IPS-20b (cell line): ENCODE results near the gene CRTC2.

ENCODE experiments used
- H3K27ac ChIP-seq: one replicate; pipeline ENCODE4 v1.5.1; 2013; ENCODE audit warnings: low read length
- H3K27me3 ChIP-seq: 2 replicates; pipeline ENCODE4 v1.6.1; 2013; ENCODE audit warnings: mild to moderate bottlenecking, low read length, inconsistent platforms; ENCODE audit not compliant: insufficient read depth
- H3K36me3 ChIP-seq: 2 replicates; pipeline ENCODE4 v1.6.1; 2013; ENCODE audit warnings: low read depth, mild to moderate bottlenecking, inconsistent platforms, low read length, moderate library complexity; ENCODE audit not compliant: insufficient read depth
- H3K4me1 ChIP-seq: 2 replicates; pipeline ENCODE4 v1.6.1; 2013; ENCODE audit warnings: mild to moderate bottlenecking, control low read depth, inconsistent platforms, low read length, moderate library complexity; ENCODE audit not compliant: insufficient read depth
- H3K4me3 ChIP-seq: 2 replicates; pipeline ENCODE4 v1.5.1; 2013; ENCODE audit warnings: mild to moderate bottlenecking, low read length, inconsistent platforms
- H3K9ac ChIP-seq: 2 replicates; pipeline ENCODE4 v1.6.1; 2013; ENCODE audit warnings: low read depth, mild to moderate bottlenecking, inconsistent platforms, low read length, moderate library complexity
- H3K9me3 ChIP-seq: 2 replicates; pipeline ENCODE4 v1.6.1; 2013; ENCODE audit warnings: mild to moderate bottlenecking, low read depth, low read length, inconsistent platforms; ENCODE audit not compliant: insufficient read depth

CRTC2 gene

GRCh38 chr1:153968408-153968807 lies 10.0 kb upstream of the CRTC2 start:
- Histone ChIP-seq H3K4me1 (peaks cover 8% of the 10 kb centered on the region; the same call in 1 of the 2 replicates), H3K27ac (peak overlapping the region; percentile 98), H3K9ac (peak overlapping the region; percentile 97), H3K36me3 (peaks cover 9% of the 10 kb centered on the region; the same call in 1 of the 2 replicates), H3K4me3 (peak overlapping the region; percentile 93), H3K9me3 (no peaks in the 10 kb centered on the region), H3K27me3 (no peaks in the 10 kb centered on the region)

DNA sequence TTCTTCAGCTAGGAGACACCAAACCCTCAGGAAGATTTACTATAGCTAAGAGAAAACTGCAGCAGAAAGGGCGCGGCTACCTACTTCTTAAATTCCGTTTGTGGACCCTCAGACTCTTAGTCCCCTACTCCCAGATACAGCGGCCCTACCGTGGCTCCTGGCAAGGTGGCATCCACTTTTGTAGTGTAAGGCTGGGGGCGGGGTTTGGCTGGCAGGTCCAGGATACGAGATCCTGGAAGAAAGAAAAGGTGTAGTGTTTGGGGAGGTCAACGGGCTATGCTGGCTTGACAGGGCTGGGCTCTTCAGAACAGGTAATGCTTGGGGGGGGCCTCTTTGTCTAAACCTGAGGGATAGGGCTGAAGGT lies 9.6 kb upstream of the CRTC2 start:
- Histone ChIP-seq H3K27me3 (no peaks in the 10 kb centered on the region), H3K9me3 (no peaks in the 10 kb centered on the region), H3K4me3 (peak overlapping the region; percentile 93), H3K9ac (peak overlapping the region; percentile 97), H3K36me3 (peaks cover 4% of the 10 kb centered on the region; the same call in 1 of the 2 replicates), H3K27ac (peak overlapping the region; percentile 98), H3K4me1 (peaks cover 8% of the 10 kb centered on the region; the same call in 1 of the 2 replicates)

DNA sequence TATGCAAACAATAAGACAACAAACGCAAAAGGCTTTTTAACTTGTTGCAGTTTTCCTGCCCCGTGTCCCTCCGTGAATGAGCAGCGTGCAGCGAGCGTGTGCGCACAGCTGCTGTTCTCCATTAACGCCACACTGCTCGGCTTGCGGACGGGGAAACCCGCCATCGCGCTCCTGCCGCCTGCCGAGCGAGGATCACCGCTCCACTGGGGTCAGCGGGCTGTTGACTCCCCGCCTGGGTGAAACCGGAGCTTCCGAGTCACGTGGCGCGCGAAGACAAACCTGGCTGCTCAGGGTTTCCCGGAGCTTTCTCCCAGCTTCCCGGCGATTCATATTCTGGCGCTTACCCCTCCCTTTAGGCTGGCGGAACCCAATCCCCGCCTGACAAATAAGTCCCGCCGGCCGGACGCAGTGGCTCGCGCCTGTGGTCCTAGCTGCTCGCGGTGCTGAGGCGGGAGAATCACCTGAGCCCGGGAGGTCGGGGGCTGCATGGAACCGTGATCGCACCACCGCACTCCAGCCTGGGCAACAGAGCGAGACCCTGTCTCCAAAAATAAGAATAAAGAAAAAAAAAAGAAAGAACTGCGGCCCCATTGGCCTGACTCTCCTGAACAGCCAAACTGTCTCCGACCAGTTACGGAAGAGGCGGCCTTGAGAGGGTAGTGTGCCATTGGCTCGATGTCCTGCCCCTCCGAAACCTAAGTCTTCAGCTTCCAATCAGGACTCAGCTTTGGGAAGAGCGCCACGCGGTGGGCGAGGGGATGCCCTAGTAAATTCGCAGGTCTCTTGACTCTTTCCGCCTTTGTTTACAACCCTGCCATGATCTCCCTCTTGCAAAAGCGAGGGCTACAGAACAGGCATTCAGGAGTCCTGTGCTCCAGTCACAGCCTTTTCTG lies 8.9 kb upstream of the CRTC2 start, which contains the start of gene CREB3L4:
TSS of gene CREB3L4 (plus strand) at position 796 of the 893 bp plus-strand sequence. CDS start 624 bp downstream, outside the sequence.
- H3K27ac ChIP-seq = peak within 1 kb of the TSS; percentile 98
- peaks cover 8% of the 10 kb centered on the region; the same call in 1 of the 2 replicates for H3K4me1 ChIP-seq

GRCh38 chr1:153963850-153964331 lies 5.5 kb upstream of the CRTC2 start:
- no peaks in the 10 kb centered on the region for H3K27me3 ChIP-seq
- H3K9ac ChIP-seq = peak overlapping the region; percentile 93
- H3K9me3 ChIP-seq = no peaks in the 10 kb centered on the region
- H3K4me1 ChIP-seq = peaks cover 19% of the 10 kb centered on the region; the same call in 1 of the 2 replicates
- peak overlapping the region; percentile 80 for H3K27ac ChIP-seq
- peaks cover 30% of the 10 kb centered on the region for H3K36me3 ChIP-seq
- H3K4me3 ChIP-seq = peak overlapping the region; percentile 90

More for the DNA sequence above, 8.9 kb upstream of the CRTC2 start, which contains the start of gene CREB3L4:
- no peaks in the 10 kb centered on the region for H3K36me3 ChIP-seq
- H3K4me3 ChIP-seq = peak within 1 kb of the TSS; percentile 93
- no peaks in the 10 kb centered on the region for H3K9me3 ChIP-seq
- peak within 1 kb of the TSS; percentile 97 for H3K9ac ChIP-seq
- H3K27me3 ChIP-seq = no peaks in the 10 kb centered on the region

DNA sequence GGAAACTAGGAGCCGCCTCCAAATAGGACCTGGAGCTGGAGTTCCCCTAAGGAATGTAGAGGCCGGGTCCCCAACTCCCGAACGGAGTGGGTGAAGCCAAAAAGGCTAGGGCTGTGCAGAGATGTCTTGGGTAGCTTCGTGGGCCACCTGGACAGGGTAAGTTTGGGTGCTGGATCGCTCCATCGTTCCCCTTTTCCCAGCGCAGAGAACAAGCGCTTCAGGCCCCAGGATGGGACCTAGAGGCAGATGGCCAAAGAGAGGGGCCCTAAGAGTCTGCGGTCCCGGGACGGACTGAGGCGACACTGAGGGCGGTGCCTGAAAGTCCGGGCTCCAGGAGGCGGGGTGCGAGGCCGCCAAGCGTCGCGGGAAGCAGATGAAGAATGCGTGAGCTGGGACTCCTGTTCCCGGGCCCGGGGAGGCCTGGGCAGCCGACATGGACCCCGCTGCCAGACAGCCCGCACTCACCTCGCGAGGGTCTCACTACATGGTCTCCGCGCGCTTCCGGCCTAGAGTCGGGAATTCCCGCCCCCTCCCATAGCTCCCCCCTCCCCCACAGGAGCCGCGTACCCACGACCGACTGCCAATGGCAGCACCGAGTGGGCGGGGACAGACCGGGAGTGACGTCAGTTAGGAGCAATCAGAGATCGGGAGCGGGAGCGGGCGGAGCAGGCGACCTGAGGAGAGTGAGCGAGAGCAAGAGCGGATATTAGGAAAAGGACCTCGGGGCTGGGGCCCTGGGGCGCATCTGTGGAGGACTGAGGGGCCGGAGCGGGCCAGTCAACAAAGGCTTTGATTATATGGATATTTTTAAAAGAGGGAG lies 4.8 kb upstream of the CRTC2 start, which contains the start of gene SLC39A1:
TSS of gene SLC39A1 (minus strand) at position 508 of the 820 bp plus-strand sequence. CDS start 822 bp downstream, outside the sequence.
- Histone ChIP-seq H3K27me3 (no peaks in the 10 kb centered on the region), H3K36me3 (peaks cover 30% of the 10 kb centered on the region), H3K4me3 (peak within 1 kb of the TSS; percentile 90), H3K9me3 (no peaks in the 10 kb centered on the region), H3K27ac (peak within 1 kb of the TSS; percentile 80), H3K9ac (peak within 1 kb of the TSS; percentile 98), H3K4me1 (peaks cover 21% of the 10 kb centered on the region; the same call in 1 of the 2 replicates)

- Histone ChIP-seq H3K9ac (peak overlapping the region; percentile 98), H3K4me3 (peak overlapping the region; percentile 90), H3K4me1 (peaks cover 21% of the 10 kb centered on the region; the same call in 1 of the 2 replicates), H3K27ac (peak overlapping the region; percentile 67), H3K36me3 (peaks cover 30% of the 10 kb centered on the region), H3K27me3 (no peaks in the 10 kb centered on the region), H3K9me3 (no peaks in the 10 kb centered on the region)
Measured at GRCh38 chr1:153962088-153963029, 3.9 kb upstream of the CRTC2 start.

DNA sequence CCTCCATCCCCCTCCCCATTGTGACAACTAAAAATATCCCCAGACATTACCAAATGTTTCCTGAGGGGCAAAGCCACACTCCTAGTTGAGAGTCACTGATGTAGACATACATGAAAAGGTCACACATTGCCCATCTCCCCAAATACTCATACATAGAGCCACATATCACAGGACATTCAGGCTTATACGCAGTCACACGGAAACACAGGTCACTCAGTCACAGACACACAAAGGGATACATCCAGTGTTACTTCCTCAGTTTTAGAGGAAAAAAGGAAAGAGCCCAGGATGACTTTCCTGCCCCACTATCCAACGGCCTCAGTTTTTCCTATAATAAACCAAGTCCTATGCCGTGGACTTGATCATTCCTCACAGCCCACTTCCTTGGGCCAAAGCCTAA lies 3.0 kb upstream of the CRTC2 start:
- Histone ChIP-seq H3K4me3 (peak overlapping the region; percentile 90), H3K27ac (peak overlapping the region; percentile 67), H3K4me1 (peaks cover 25% of the 10 kb centered on the region), H3K9me3 (no peaks in the 10 kb centered on the region), H3K9ac (peak overlapping the region; percentile 98; the same call in 1 of the 2 replicates), H3K36me3 (peaks cover 30% of the 10 kb centered on the region), H3K27me3 (no peaks in the 10 kb centered on the region)

DNA sequence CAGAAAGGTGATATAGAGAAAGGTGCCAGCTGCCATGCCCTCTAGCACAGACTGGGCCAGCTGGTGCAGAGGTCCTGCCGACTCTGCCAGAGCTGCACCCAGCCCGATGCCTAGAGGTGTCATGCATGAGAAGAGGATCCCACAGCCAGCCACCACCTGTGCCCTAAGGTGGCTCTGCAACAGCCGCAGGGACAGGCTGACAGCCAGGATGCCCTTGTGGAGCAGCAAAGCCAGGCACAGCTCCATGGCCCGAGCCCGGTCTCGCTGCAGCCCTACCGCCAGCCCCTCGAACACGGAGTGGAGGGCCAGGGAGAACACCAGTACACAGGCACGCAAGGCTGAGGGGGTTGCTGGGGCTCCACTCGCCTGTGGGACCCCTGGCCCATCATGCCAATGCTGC lies 1.8 kb upstream of the CRTC2 start:
- Histone ChIP-seq H3K4me1 (peaks cover 20% of the 10 kb centered on the region), H3K9ac (no peak overlapping the region), H3K36me3 (peaks cover 30% of the 10 kb centered on the region), H3K9me3 (no peaks in the 10 kb centered on the region), H3K27me3 (no peaks in the 10 kb centered on the region), H3K4me3 (no peak overlapping the region), H3K27ac (no peak overlapping the region)

- Histone ChIP-seq H3K4me1 (peaks cover 20% of the 10 kb centered on the region), H3K36me3 (peaks cover 32% of the 10 kb centered on the region), H3K9me3 (no peaks in the 10 kb centered on the region), H3K27ac (no peak overlapping the region), H3K9ac (peak overlapping the region; percentile 46; the same call in 1 of the 2 replicates), H3K4me3 (peak overlapping the region; percentile 44; the same call in 1 of the 2 replicates), H3K27me3 (no peaks in the 10 kb centered on the region)
Measured at GRCh38 chr1:153959454-153959853, 1.0 kb upstream of the CRTC2 start.

GRCh38 chr1:153958961-153959260 lies 499 bp upstream of the CRTC2 start:
- Histone ChIP-seq H3K4me1 (peaks cover 20% of the 10 kb centered on the region), H3K36me3 (peaks cover 38% of the 10 kb centered on the region), H3K4me3 (peak overlapping the region; percentile 44; the same call in 1 of the 2 replicates), H3K27me3 (no peaks in the 10 kb centered on the region), H3K9me3 (no peaks in the 10 kb centered on the region), H3K9ac (peak overlapping the region; percentile 46; the same call in 1 of the 2 replicates), H3K27ac (peak overlapping the region; percentile 2)
